ENCODE measurements around the gene POU3F3.
A peak's percentile ranks its signal among the peaks of the same experiment; 100 is the strongest.

The POU3F3 gene

GRCh38 chr2:104854498-104855220 lies 744 bp downstream of the POU3F3 start:
- Histone ChIP-seq H3K4me1 (ENCODE audit: control insufficient read depth, insufficient read depth, low read length) (peaks cover 13% of the 10 kb centered on the region), H3K27ac (ENCODE audit: extremely low read depth, low read depth, low read length) (peak overlapping the region; percentile 96), H3K36me3 (ENCODE audit: control insufficient read depth in 2 of 2, insufficient read depth in 1 of 2, low read length in 2 of 2) (peaks cover 6 to 8% of the 10 kb centered on the region in 2 experiments), H3K9me3 (ENCODE audit: control insufficient read depth, insufficient read depth, low read depth, low read length) (no peaks in the 10 kb centered on the region), H3K4me3 (ENCODE audit: low read depth, low read length) (peak overlapping the region; percentile 62)
- CTCF ChIA-PET, result interaction anchor here (0.7 kb wide), 1 partner anchor 348 kb away, joined by 4 read pairs; no protein-coding TSS in a partner anchor
- POLR2A ChIA-PET, result interaction anchor here (0.6 to 2.2 kb wide), 5 partner anchors 7 to 152 kb away, joined by 4 to 7 read pairs (median 5); no protein-coding TSS in a partner anchor
- TF ChIP-seq PBX3 (CRISPR knock-in tag; IDR thresholded peaks at IDR 0.05) (no peak), ZNF335 (tag by site-specific recombination; conservative IDR thresholded peaks at IDR 0.05) (peak; percentile 61), PRDM1 (tag by site-specific recombination; IDR thresholded peaks at IDR 0.05) (peak; percentile 91), ZNF561 (tag by site-specific recombination; IDR thresholded peaks at IDR 0.05; ENCODE audit: borderline replicate concordance) (0 out of 2 replicates have a peak, but pooled peaks have one; percentile 11), ZNF24 (tag by site-specific recombination; IDR thresholded peaks at IDR 0.05) (no peak)

- CTCF ChIA-PET, result no interaction called here
- peaks cover 9% of the 10 kb centered on the region for H3K4me1 ChIP-seq (ENCODE audit: control insufficient read depth, insufficient read depth, low read length)
- TF ChIP-seq ZSCAN30 (tag by site-specific recombination; IDR thresholded peaks at IDR 0.05) (no peak), ZNF223 (tag by site-specific recombination; IDR thresholded peaks at IDR 0.05) (no peak)
- H3K4me3 ChIP-seq (ENCODE audit: low read depth, low read length), result peak overlapping the region; percentile 62
- POLR2A ChIA-PET, result interaction anchor here (0.6 kb wide), 1 partner anchor 18 kb away, joined by 4 read pairs; no protein-coding TSS in a partner anchor
- peaks cover 6 to 8% of the 10 kb centered on the region in 2 experiments for H3K36me3 ChIP-seq (ENCODE audit: control insufficient read depth in 2 of 2, insufficient read depth in 1 of 2, low read length in 2 of 2)
- H3K27ac ChIP-seq (ENCODE audit: extremely low read depth, low read depth, low read length), result peak overlapping the region; percentile 97
- no peaks in the 10 kb centered on the region for H3K9me3 ChIP-seq (ENCODE audit: control insufficient read depth, insufficient read depth, low read depth, low read length)
Measured at GRCh38 chr2:104855221-104856085, 1.5 kb downstream of the POU3F3 start.

GRCh38 chr2:104856086-104856972 lies 2.4 kb downstream of the POU3F3 start:
- ChIA-PET CTCF (no interaction called here), POLR2A (no interaction called here)
- peaks cover 2% of the 10 kb centered on the region; the same call in 1 of the 2 replicates for H3K4me1 ChIP-seq (ENCODE audit: control insufficient read depth, insufficient read depth, low read length)
- no peak for TF ChIP-seq KLF1 (tag by site-specific recombination; IDR thresholded peaks at IDR 0.05)
- TF ChIP-seq ZNF112 (tag by site-specific recombination; IDR thresholded peaks at IDR 0.05), result no peak
- TF ChIP-seq ZNF24 (tag by site-specific recombination; IDR thresholded peaks at IDR 0.05), result no peak
- no peak for TF ChIP-seq ZNF324 (tag by site-specific recombination; IDR thresholded peaks at IDR 0.05)
- TF ChIP-seq ZNF23 (tag by site-specific recombination; IDR thresholded peaks at IDR 0.05; ENCODE audit: borderline replicate concordance), result no peak
- no peak for TF ChIP-seq ZNF623 (tag by site-specific recombination; IDR thresholded peaks at IDR 0.05)
- peak overlapping the region; percentile 97 for H3K27ac ChIP-seq (ENCODE audit: extremely low read depth, low read depth, low read length)
- no peaks in the 10 kb centered on the region for H3K9me3 ChIP-seq (ENCODE audit: control insufficient read depth, insufficient read depth, low read depth, low read length)
- H3K36me3 ChIP-seq (ENCODE audit: control insufficient read depth in 2 of 2, insufficient read depth in 1 of 2, low read length in 2 of 2), result peaks cover 6 to 8% of the 10 kb centered on the region in 2 experiments
- H3K4me3 ChIP-seq (ENCODE audit: low read depth, low read length), result peak overlapping the region; percentile 24

GRCh38 chr2:104856973-104857261 lies 3.0 kb downstream of the POU3F3 start:
- Histone ChIP-seq H3K27ac (ENCODE audit: extremely low read depth, low read depth, low read length) (peak overlapping the region; percentile 97), H3K4me3 (ENCODE audit: low read depth, low read length) (peak overlapping the region; percentile 24), H3K36me3 (ENCODE audit: control insufficient read depth in 2 of 2, insufficient read depth in 1 of 2, low read length in 2 of 2) (peaks cover 6 to 8% of the 10 kb centered on the region in 2 experiments), H3K9me3 (ENCODE audit: control insufficient read depth, insufficient read depth, low read depth, low read length) (no peaks in the 10 kb centered on the region), H3K4me1 (ENCODE audit: control insufficient read depth, insufficient read depth, low read length) (peaks cover 2% of the 10 kb centered on the region; the same call in 1 of the 2 replicates)
- ChIA-PET POLR2A (no interaction called here), CTCF (no interaction called here)
- TF ChIP-seq ZNF555 (tag by site-specific recombination; conservative IDR thresholded peaks at IDR 0.05), result no peak

All from HEK293 (cell line).